Activated effector memory CD4-positive, alpha-beta T cell treated with Interleukin-2 at 50 U/mL for 16 hours (primary cell): Measurements from ENCODE around the gene FAM13A.
"Not testable (repeated sequence)": the region's sequence is repeated elsewhere in the genome, so short reads cannot be mapped to it uniquely, and the experiment has no call there.

Experiments used
- DNase-seq: peaks from one replicate; pipeline ENCODE4 v3.0.0-alpha.2; 2020

Gene FAM13A

GRCh38 chr4:89039730-89040338, 17.2 kb downstream of the FAM13A start:
- DNase-seq = no peak

DNA sequence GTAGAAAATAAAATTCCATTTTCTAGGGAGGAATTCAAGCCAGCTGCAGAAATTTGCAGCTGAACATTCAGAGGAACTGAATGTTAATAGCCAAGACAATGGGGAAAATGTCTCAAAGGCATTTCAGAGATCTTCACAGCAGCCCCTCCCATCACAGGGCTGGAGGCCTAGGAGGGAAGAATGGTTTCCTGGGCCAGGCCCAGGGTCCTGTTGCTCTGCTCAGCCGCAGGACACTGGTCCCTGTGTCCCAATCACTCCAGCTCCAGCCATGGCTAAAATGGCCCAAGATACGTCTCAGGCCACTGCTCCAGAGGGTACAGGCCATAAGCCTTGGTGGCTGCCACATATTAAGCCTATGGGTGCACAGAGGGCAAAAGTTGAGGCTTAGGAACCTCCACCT, 20.4 kb downstream of the FAM13A start:
- DNase-seq = no peak

- no peak for DNase-seq
Measured at GRCh38 chr4:89031272-89031671, 25.7 kb downstream of the FAM13A start.

GRCh38 chr4:89029591-89029990, 27.4 kb downstream of the FAM13A start:
- DNase-seq = no peak

DNA sequence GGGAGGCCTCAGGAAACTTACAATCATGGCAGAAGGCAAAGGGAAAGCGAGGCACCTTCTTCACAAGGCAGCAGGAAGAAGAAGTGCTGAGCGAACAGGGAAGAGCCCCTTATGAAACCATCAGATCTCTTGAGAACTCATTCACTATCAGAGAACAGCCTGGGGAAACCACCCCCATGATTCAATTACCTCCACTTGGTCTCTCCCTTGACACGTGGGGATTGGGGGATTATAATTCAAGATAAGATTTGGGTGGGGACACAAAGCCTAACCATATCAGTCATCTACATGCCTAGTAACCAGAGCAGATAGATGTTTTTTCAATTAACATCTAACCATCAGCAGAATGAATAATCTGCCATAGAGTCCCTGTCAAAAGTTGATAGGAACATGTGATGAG, 30.4 kb downstream of the FAM13A start:
- DNase-seq = no peak

DNA sequence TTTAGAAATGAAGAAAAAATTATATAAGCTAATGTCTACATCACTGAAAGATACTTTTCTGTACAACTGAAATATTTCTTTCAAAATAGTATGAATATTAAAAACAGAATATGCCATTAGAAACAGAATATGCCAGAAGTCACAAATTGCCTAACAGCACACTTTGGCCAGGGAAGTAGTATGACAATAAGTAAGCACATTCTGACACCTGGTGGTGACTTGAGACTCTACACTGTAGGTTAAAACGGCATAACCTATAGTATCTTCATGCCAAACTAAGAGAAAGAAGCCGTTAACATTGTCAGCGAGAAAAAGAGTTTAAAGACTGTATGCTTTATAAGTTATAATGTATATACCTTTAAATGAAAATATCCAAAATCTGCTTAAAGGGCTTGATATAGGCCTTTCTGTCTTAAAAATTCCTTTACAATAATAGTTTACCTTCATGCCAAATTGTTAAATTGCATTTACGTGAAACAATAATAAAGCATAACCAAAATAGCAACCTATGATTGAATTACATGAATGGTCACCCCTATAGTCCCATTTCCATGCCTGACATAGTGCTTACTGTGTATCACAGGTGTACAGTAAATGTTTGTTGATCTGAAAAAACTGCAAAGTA, 32.8 kb downstream of the FAM13A start:
- DNase-seq = no peak

GRCh38 chr4:89023140-89023539, 33.8 kb downstream of the FAM13A start:
- no peak for DNase-seq

DNA sequence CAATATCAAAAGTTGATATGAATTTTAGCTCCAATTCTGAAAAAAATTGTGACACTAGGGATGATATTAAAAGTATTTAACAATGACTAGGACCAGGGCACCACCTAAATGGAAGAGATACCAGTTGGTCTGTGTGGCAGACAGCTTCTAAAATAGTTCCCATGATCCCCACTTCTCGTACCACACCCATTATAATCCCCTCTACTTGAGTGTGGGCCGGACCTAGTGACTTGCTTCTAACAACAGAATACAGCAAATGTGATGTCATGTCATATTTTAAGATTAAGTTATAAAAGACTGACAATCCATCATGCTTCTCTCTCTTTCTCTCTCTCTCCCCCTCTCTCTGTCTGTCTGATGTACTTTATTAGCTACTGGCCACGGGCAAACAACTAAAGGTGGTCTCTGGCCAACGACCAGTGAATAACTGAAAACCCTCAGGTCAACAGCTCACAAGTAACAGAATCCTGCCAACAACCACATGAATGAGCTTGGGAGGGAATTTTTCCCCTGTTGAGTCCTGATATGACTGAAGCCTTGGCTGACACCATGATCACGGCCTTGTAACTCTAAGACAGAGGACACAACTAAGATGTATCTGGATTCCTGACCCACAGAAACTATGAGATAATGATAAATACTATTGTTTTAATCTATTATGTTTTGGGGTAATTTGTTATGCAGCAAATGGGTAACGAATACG, 34.4 kb downstream of the FAM13A start:
- no peak for DNase-seq

DNA sequence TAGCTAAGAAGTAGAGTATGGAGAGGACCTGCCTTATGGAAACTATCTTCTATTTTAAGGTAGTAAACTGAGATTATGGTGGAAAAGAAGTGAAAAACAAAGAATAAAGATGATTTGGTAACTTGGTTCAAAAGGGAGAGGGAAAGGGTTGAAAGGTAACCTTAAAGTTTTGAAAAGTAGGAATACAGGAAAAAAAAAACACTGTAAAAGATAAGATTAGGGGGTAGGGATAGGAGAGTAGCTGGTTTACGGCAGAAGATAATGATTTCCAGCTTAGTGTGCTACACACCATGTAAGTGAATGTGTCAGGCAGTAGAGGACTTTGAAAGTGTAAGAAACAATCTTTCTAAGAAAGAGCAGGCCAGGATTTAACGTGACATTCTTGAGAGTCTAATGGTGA, 35.3 kb downstream of the FAM13A start:
- no peak for DNase-seq

GRCh38 chr4:89021062-89021461, 35.9 kb downstream of the FAM13A start:
- no peak for DNase-seq

DNA sequence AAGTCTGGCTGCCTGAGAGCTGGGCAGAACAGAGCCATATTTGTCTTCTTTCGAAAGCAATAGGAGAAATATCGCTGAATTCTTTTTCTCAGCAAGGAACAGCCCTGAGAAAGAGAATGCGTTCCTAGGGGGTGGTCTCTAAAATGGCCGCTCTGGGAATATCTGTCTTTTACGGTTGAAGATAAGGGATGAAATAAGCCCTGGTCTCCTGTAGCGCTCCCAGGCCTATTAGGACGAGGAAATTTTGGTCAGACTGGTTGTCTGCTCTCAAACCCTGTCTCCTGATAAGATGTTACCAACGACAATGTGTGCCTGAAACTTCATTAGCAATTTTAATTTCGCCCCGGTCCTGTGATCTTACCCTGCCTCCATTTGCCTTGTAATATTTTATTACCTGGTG, 42.1 kb downstream of the FAM13A start:
- DNase-seq = not testable (repeated sequence)

DNA sequence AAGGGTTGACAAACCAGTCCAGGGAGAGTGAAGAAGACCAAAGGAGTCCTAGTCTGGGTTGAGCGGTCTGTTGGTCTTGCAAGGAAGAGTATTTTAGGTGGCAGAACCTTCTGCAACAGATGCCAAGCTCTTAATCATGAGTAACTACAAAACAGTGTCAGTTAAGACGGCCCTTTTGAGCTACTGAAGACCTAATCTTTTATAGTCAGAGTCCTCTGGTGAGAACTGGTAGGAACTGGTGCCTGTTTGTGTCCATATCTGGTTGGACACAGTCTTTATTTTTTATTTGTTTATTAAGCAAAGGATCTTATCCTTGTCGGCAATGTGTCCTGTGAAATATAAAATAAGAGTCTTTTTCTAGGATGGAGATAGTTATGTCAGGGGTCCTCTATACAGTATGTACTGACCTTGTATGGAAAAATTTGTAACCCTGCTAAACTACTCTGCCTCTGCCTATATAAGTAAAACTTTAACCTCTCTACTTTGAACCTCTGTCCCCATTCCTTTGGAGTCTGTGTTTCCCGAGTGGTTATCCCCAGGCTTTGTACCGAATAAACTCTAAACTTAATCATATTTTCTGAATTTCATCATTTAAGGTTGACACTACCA, 47.1 kb downstream of the FAM13A start:
- no peak for DNase-seq

DNA sequence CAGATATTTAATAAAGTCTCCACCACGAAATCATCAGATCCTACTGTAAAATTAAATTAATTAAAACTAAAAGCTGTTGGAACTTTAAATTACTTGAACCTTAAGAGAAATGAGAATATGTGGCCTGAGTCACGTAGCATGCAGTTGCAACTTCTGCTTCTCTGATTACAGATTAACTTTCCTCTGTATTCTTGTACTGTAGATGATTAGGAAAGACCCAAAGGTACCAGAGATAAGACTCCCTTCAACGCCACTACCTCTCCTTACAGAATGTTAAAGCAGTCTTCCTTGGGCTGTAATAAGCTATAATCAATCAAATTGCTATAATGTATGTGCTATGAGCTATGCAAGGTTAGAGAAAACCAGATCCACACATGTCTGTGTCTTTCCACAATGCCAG, 47.9 kb downstream of the FAM13A start:
- DNase-seq = no peak

- DNase-seq = no peak
Measured at GRCh38 chr4:89008166-89008565, 48.8 kb downstream of the FAM13A start.

DNA sequence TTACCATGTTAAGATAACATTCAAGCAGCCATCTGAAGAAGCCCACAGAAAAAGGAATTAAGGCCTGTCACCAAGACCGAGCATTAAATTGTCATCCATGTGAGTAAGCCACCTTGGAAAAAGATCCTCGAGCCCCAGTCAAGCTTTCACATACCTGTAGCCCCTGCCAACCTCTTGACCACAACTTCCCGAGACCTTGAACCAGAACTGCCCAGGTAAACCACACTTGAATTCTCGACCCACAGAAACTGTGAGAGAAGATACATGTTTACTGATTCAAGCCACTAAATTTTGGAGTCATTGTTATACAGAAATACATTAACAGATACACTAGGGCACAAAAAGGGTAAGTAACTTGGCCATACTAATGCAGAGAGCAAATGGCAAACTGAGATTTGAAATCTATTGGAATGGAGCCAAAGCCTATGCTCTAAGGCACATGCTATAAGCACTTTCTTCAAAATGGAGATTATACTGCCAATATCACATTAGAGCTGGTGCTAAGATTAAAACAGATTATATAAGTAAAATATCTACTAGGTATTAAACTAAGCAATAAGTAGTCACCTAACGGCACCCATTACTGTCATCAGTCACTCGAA, 49.5 kb downstream of the FAM13A start:
- DNase-seq = no peak

GRCh38 chr4:89006307-89006706, 50.7 kb downstream of the FAM13A start:
- DNase-seq = no peak

DNA sequence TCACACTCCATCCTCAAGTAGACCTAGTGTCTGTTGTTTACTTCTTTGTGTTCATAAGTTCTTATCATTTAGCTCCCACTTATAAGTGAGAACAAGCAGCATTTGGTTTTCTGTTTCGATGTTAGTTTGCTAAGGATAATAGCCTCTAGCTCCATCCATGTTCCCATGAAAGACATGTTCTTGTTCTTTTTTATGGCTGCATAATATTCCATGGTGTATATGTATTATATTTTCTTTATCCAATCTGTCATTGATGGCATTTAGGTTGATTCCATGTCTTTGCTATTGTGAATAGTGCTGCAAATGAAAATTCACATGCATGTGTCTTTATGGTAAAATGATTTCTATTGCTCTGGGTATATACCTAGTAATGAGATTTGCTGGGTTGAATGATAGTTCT, 51.9 kb downstream of the FAM13A start:
- not testable (repeated sequence) for DNase-seq

- no peak for DNase-seq
Measured at GRCh38 chr4:89001647-89002445, 55.1 kb downstream of the FAM13A start.

DNA sequence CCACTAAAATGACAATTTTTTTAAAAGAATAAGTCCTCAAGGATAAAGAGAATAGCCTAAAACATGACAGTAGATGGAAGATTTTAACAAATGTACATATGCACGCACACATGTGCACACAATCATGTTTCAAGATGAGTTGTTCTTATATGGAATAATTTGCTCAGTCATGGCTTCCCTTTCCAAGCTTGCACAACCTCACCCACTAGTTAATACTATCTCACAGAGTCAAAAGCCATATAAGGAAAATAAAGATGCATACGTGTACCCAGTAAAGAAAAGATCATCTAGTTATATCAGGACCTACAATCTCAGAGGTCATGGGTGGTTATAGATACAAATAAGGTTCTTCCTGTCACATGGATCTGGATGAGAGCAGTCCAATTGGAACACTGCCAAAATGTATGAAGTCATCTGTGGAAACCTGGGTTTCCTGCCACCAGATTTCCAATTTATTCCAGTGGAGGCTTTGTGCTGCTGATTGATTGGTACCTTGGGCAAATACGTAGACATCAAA, 56.1 kb downstream of the FAM13A start:
- DNase-seq = no peak

- DNase-seq = no peak
Measured at GRCh38 chr4:89000382-89000781, 56.6 kb downstream of the FAM13A start.

DNA sequence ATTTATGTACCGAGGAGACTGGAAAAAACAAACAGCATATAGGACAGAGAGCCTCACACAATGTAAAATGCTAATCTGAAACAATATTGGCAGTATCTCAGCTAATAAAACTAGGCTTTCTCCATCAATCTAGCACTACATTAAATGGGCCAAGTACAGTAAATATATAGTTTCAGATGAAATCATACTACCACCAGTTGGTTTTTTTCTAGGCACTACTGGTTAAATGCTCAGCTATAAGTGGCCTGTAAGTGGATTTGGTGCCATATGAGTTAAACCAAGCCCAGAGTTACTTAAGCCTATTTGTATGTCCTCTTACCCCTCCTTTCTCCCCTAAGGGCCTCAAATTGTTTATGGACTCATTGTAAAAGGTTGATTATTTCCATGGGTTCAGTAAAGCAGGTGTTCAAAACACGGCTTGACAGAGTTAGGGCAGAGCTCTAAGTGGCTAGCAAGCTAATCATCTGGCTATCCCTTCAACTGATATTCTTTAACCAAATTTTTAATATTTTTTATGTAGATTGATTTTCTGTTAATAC, 57.5 kb downstream of the FAM13A start:
- no peak for DNase-seq

DNA sequence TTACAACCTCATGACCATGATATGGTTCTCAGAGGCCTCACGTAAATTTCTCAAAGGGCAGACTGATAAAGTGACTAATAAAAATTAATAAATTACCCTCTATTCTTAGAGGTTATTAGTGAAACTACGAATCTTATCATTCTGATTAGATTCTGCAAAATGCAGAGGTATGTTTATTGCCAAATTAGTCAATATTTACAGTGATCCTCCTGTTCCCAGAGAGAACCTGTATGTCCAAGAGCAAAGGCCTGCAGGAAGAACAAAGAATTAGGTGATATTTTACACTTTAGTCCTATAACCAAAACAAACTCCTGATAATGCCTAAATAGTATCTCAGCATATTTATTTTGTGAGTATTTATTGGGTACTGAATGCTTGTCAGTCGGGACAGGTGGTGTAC, 58.1 kb downstream of the FAM13A start:
- no peak for DNase-seq
